HEK293 (cell line): ENCODE measurements around the gene SELENOI.

Experiments
- CTCF ChIA-PET: fragments of 350-600 bp; formaldehyde crosslinking; extraction: SDS; loops from one replicate; lab custom pipeline; 2021; ENCODE audit warnings: antibody characterized with exemption; lab: Yijun Ruan, JAX
- POLR2A ChIA-PET: fragments of 300-600 bp; formaldehyde crosslinking; extraction: SDS; loops from one replicate; lab custom pipeline; 2020; ENCODE audit warnings: antibody characterized with exemption, inconsistent platforms; lab: Yijun Ruan, JAX
- H3K27ac ChIP-seq: fragments of 200-500 bp; sonication (Bioruptor generic); 2 replicates; pipeline ENCODE4 v1.5.1; 2014; ENCODE audit warnings: low read depth, low read length, control low read depth, inconsistent platforms; ENCODE audit errors: extremely low read depth
- H3K36me3 ChIP-seq, 2 experiments: fragments of 200-500 bp in 1 of 2; sonication (Bioruptor generic) in 1 of 2; 1 replicate in 1 of 2; 2 replicates in 1 of 2; pipeline ENCODE4 v1.5.1; 2014 to 2017; ENCODE audit warnings: inconsistent platforms in 2 of 2, low read length in 2 of 2; ENCODE audit not compliant: control insufficient read depth in 2 of 2, insufficient read depth in 1 of 2
- H3K4me1 ChIP-seq: fragments of 200-500 bp; sonication (Bioruptor generic); 2 replicates; pipeline ENCODE4 v1.5.1; 2014; ENCODE audit warnings: mild to moderate bottlenecking, low read length, inconsistent platforms; ENCODE audit not compliant: control insufficient read depth, insufficient read depth
- H3K4me3 ChIP-seq: 2 replicates; pipeline ENCODE4 v1.5.1; 2011; ENCODE audit warnings: low read depth, mild to moderate bottlenecking, control low read depth, low read length, moderate library complexity
- H3K9me3 ChIP-seq: fragments of 200-500 bp; sonication (Bioruptor generic); 2 replicates; pipeline ENCODE4 v1.5.1; 2014; ENCODE audit warnings: low read depth, low read length, inconsistent platforms; ENCODE audit not compliant: control insufficient read depth, insufficient read depth
- CTCF ChIP-seq: fragments of 450-650 bp; formaldehyde crosslinking; IDR thresholded peaks from 2 replicates; pipeline ENCODE4 v1.5.1; 2016; ENCODE audit warnings: missing biosample characterization, missing genetic modification characterization
- ELK4 ChIP-seq: IDR thresholded peaks from 2 replicates; pipeline ENCODE4 v1.6.1; 2011; ENCODE audit warnings: mild to moderate bottlenecking, low read depth, low read length, borderline replicate concordance
- IKZF3 ChIP-seq: fragments of 450-650 bp; IDR thresholded peaks from 2 replicates; pipeline ENCODE4 v1.5.0; 2018; ENCODE audit warnings: missing biosample characterization, mild to moderate bottlenecking, missing genetic modification characterization, moderate library complexity
- MZF1 ChIP-seq: fragments of 450-650 bp; formaldehyde crosslinking; IDR thresholded peaks from 2 replicates; pipeline ENCODE4 v1.5.1; 2017; ENCODE audit warnings: missing biosample characterization, missing genetic modification characterization, borderline replicate concordance
- ZNF112 ChIP-seq: fragments of 450-650 bp; formaldehyde crosslinking; IDR thresholded peaks from 2 replicates; pipeline ENCODE4 v1.5.0; 2017; ENCODE audit warnings: missing biosample characterization, missing genetic modification characterization
- ZNF266 ChIP-seq: fragments of 450-650 bp; formaldehyde crosslinking; IDR thresholded peaks from 2 replicates; pipeline ENCODE4 v1.5.1; 2016; ENCODE audit warnings: missing biosample characterization, missing genetic modification characterization, low read depth
- ZNF292 ChIP-seq: fragments of 450-650 bp; formaldehyde crosslinking; IDR thresholded peaks from 2 replicates; pipeline ENCODE4 v1.5.1; 2016; ENCODE audit warnings: low read depth, missing biosample characterization, missing genetic modification characterization, borderline replicate concordance
- ZNF391 ChIP-seq: fragments of 450-650 bp; formaldehyde crosslinking; IDR thresholded peaks from 2 replicates; pipeline ENCODE4 v1.5.1; 2016; ENCODE audit warnings: low read depth, missing biosample characterization, missing genetic modification characterization, borderline replicate concordance
- ZNF488 ChIP-seq: fragments of 450-650 bp; formaldehyde crosslinking; IDR thresholded peaks from 2 replicates; pipeline ENCODE4 v1.5.1; 2016; ENCODE audit warnings: missing biosample characterization, missing genetic modification characterization
- ZNF513 ChIP-seq: fragments of 450-650 bp; IDR thresholded peaks from 2 replicates; pipeline ENCODE4 v1.5.1; 2018; ENCODE audit warnings: missing biosample characterization, missing genetic modification characterization
- ZNF621 ChIP-seq: fragments of 450-650 bp; formaldehyde crosslinking; IDR thresholded peaks from 2 replicates; pipeline ENCODE4 v1.5.1; 2017; ENCODE audit warnings: missing biosample characterization, missing genetic modification characterization
- ZNF664 ChIP-seq: fragments of 450-650 bp; formaldehyde crosslinking; IDR thresholded peaks from 2 replicates; pipeline ENCODE4 v1.5.1; 2016; ENCODE audit warnings: missing biosample characterization, missing genetic modification characterization
- ZNF792 ChIP-seq: fragments of 450-650 bp; formaldehyde crosslinking; IDR thresholded peaks from 2 replicates; pipeline ENCODE4 v1.5.1; 2016; ENCODE audit warnings: missing biosample characterization, missing genetic modification characterization
- ZNF830 ChIP-seq: fragments of 450-650 bp; IDR thresholded peaks from 2 replicates; pipeline ENCODE4 v1.5.0; 2018; ENCODE audit warnings: missing biosample characterization, missing genetic modification characterization, low read depth, mild to moderate bottlenecking, moderate library complexity
- ZNF843 ChIP-seq: fragments of 450-650 bp; formaldehyde crosslinking; IDR thresholded peaks from 2 replicates; pipeline ENCODE4 v1.5.1; 2016; ENCODE audit warnings: missing biosample characterization, missing genetic modification characterization
- TF ChIP-seq, protein P1 (sequence below): fragments of 450-650 bp; formaldehyde crosslinking; IDR thresholded peaks from 2 replicates; pipeline ENCODE4 v1.5.1; 2016; ENCODE audit warnings: missing biosample characterization, missing genetic modification characterization
- TF ChIP-seq, protein P2 (sequence below): fragments of 450-650 bp; formaldehyde crosslinking; IDR thresholded peaks from 2 replicates; pipeline ENCODE4 v1.5.1; 2016; ENCODE audit warnings: missing biosample characterization, missing genetic modification characterization, borderline replicate concordance

The SELENOI gene

GRCh38 chr2:26422947-26423629 is 77.1 kb downstream of the SELENOI start:
- H3K27ac ChIP-seq = no peak overlapping the region
- H3K4me3 ChIP-seq = no peak overlapping the region
- ChIA-PET CTCF (no interaction called here), POLR2A (no interaction called here)
- H3K36me3 ChIP-seq = no peaks in the 10 kb centered on the region
- H3K9me3 ChIP-seq = no peaks in the 10 kb centered on the region
- H3K4me1 ChIP-seq = no peaks in the 10 kb centered on the region
- TF ChIP-seq ZNF621 (tag by site-specific recombination) (no peak), ZNF792 (tag by site-specific recombination) (no peak), MZF1 (no peak), ZNF513 (tag by site-specific recombination) (no peak), IKZF3 (tag by site-specific recombination) (no peak), ZNF292 (tag by site-specific recombination) (no peak), ZNF488 (tag by site-specific recombination) (no peak), ZNF664 (tag by site-specific recombination) (no peak), ZNF843 (tag by site-specific recombination) (no peak)
- TF ChIP-seq, all 188 proteins: peak for 0

DNA sequence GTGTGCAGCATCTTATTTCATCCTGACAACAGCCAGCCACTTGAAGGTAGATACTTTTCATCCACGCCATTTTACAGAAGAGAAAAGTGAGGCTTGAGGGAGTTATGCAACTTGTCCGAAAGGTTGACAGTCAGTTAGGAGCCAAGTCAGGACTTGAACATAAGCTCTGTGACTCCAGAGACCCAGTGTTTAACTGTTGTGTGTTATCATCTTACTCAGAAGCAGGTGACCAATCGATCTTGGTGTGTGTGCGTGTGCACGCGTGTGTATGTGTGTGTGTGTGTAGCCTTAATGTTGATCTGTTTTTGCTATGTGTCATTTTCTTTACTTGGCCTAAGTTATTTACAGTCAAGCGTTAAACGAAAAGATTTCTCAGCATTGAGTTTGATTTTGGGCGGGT is 77.8 kb downstream of the SELENOI start:
- H3K36me3 ChIP-seq = no peaks in the 10 kb centered on the region
- H3K4me3 ChIP-seq = no peak overlapping the region
- H3K27ac ChIP-seq = no peak overlapping the region
- H3K9me3 ChIP-seq = no peaks in the 10 kb centered on the region
- no peaks in the 10 kb centered on the region for H3K4me1 ChIP-seq
- ChIA-PET POLR2A (no interaction called here), CTCF (interaction anchor here (0.6 kb wide), 1 partner anchor 818 kb away, joined by 3 read pairs; no protein-coding TSS in a partner anchor)
- TF ChIP-seq CTCF (tag by site-specific recombination) (no peak), ZNF830 (tag by site-specific recombination) (no peak), ZNF513 (tag by site-specific recombination) (no peak), ELK4 (no peak), ZNF792 (tag by site-specific recombination) (no peak), ZNF266 (no peak), ZNF112 (tag by site-specific recombination) (no peak), ZNF391 (tag by site-specific recombination) (no peak)
- TF ChIP-seq, protein P1, sequence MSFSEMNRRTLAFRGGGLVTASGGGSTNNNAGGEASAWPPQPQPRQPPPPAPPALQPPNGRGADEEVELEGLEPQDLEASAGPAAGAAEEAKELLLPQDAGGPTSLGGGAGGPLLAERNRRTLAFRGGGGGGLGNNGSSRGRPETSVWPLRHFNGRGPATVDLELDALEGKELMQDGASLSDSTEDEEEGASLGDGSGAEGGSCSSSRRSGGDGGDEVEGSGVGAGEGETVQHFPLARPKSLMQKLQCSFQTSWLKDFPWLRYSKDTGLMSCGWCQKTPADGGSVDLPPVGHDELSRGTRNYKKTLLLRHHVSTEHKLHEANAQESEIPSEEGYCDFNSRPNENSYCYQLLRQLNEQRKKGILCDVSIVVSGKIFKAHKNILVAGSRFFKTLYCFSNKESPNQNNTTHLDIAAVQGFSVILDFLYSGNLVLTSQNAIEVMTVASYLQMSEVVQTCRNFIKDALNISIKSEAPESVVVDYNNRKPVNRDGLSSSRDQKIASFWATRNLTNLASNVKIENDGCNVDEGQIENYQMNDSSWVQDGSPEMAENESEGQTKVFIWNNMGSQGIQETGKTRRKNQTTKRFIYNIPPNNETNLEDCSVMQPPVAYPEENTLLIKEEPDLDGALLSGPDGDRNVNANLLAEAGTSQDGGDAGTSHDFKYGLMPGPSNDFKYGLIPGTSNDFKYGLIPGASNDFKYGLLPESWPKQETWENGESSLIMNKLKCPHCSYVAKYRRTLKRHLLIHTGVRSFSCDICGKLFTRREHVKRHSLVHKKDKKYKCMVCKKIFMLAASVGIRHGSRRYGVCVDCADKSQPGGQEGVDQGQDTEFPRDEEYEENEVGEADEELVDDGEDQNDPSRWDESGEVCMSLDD = no peak
- TF ChIP-seq, protein P2, sequence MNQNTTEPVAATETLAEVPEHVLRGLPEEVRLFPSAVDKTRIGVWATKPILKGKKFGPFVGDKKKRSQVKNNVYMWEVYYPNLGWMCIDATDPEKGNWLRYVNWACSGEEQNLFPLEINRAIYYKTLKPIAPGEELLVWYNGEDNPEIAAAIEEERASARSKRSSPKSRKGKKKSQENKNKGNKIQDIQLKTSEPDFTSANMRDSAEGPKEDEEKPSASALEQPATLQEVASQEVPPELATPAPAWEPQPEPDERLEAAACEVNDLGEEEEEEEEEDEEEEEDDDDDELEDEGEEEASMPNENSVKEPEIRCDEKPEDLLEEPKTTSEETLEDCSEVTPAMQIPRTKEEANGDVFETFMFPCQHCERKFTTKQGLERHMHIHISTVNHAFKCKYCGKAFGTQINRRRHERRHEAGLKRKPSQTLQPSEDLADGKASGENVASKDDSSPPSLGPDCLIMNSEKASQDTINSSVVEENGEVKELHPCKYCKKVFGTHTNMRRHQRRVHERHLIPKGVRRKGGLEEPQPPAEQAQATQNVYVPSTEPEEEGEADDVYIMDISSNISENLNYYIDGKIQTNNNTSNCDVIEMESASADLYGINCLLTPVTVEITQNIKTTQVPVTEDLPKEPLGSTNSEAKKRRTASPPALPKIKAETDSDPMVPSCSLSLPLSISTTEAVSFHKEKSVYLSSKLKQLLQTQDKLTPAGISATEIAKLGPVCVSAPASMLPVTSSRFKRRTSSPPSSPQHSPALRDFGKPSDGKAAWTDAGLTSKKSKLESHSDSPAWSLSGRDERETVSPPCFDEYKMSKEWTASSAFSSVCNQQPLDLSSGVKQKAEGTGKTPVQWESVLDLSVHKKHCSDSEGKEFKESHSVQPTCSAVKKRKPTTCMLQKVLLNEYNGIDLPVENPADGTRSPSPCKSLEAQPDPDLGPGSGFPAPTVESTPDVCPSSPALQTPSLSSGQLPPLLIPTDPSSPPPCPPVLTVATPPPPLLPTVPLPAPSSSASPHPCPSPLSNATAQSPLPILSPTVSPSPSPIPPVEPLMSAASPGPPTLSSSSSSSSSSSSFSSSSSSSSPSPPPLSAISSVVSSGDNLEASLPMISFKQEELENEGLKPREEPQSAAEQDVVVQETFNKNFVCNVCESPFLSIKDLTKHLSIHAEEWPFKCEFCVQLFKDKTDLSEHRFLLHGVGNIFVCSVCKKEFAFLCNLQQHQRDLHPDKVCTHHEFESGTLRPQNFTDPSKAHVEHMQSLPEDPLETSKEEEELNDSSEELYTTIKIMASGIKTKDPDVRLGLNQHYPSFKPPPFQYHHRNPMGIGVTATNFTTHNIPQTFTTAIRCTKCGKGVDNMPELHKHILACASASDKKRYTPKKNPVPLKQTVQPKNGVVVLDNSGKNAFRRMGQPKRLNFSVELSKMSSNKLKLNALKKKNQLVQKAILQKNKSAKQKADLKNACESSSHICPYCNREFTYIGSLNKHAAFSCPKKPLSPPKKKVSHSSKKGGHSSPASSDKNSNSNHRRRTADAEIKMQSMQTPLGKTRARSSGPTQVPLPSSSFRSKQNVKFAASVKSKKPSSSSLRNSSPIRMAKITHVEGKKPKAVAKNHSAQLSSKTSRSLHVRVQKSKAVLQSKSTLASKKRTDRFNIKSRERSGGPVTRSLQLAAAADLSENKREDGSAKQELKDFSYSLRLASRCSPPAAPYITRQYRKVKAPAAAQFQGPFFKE = no peak
